HepG2 (cell line): ENCODE measurements around the gene DNMT3A. TPM values are rescaled to one million over a fixed set of nuclear protein-coding genes. Genes with fewer than 3 reads are reported as not detected.
A peak's percentile ranks its signal among the peaks of the same experiment; 100 is the strongest.

ENCODE experiments used
- HIC2 ChIP-seq: sonication (generic); formaldehyde crosslinking; IDR thresholded peaks from 2 replicates; pipeline ENCODE4 v1.9.0; 2022; ENCODE audit warnings: low read depth, missing genetic modification reagents
- HNF4G ChIP-seq, 2 experiments: sonication (generic) in 1 of 2; formaldehyde crosslinking in 1 of 2; IDR thresholded peaks; 2 replicates each; pipeline versions ENCODE4 v1.4.0 to v1.6.1; 2011 to 2020; ENCODE audit warnings: borderline replicate concordance in 2 of 2, low read depth in 2 of 2, mild to moderate bottlenecking in 2 of 2, low read length in 1 of 2, missing genetic modification reagents in 1 of 2, moderate library complexity in 1 of 2
- HOXA9 ChIP-seq: sonication (generic); formaldehyde crosslinking; IDR thresholded peaks from 2 replicates; pipeline ENCODE4 v1.8.1; 2022; ENCODE audit warnings: missing genetic modification reagents, mild to moderate bottlenecking, moderate library complexity, borderline replicate concordance
- IRX3 ChIP-seq: sonication (generic); formaldehyde crosslinking; IDR thresholded peaks from 2 replicates; pipeline ENCODE4 v1.8.1; 2023; ENCODE audit warnings: mild to moderate bottlenecking, low read depth, missing genetic modification reagents, borderline replicate concordance
- JUN ChIP-seq: sonication (generic); formaldehyde crosslinking; IDR thresholded peaks from 2 replicates; pipeline ENCODE4 v1.4.0; 2020; ENCODE audit warnings: mild to moderate bottlenecking, missing genetic modification reagents
- KDM2A ChIP-seq: sonication (generic); formaldehyde crosslinking; IDR thresholded peaks from 2 replicates; pipeline ENCODE4 v1.4.0; 2020; ENCODE audit warnings: low read depth, missing genetic modification reagents, borderline replicate concordance
- KDM4B ChIP-seq: sonication (generic); formaldehyde crosslinking; IDR thresholded peaks from 2 replicates; pipeline ENCODE4 v1.4.0; 2020; ENCODE audit warnings: missing genetic modification reagents
- MXD4 ChIP-seq: IDR thresholded peaks from 2 replicates; pipeline ENCODE4 v1.6.1; 2016; ENCODE audit warnings: mild to moderate bottlenecking, missing biosample characterization, missing genetic modification reagents
- PHF20 ChIP-seq: sonication (generic); formaldehyde crosslinking; IDR thresholded peaks from 2 replicates; pipeline ENCODE4 v1.5.0; 2020; ENCODE audit warnings: mild to moderate bottlenecking, missing genetic modification reagents
- RFXANK ChIP-seq: IDR thresholded peaks from 2 replicates; pipeline ENCODE4 v1.6.1; 2016
- TRIM24 ChIP-seq: sonication (generic); formaldehyde crosslinking; IDR thresholded peaks from 2 replicates; pipeline ENCODE4 v1.8.0; 2022; ENCODE audit warnings: mild to moderate bottlenecking, missing genetic modification reagents
- ZNF350 ChIP-seq: sonication (generic); formaldehyde crosslinking; IDR thresholded peaks from 2 replicates; pipeline ENCODE4 v1.4.0; 2020; ENCODE audit warnings: mild to moderate bottlenecking, low read depth, missing genetic modification reagents, borderline replicate concordance
- ZNF510 ChIP-seq: sonication (generic); formaldehyde crosslinking; IDR thresholded peaks from 2 replicates; pipeline ENCODE4 v1.4.0; 2020; ENCODE audit warnings: low read depth, mild to moderate bottlenecking, missing genetic modification reagents
- ZNF513 ChIP-seq: sonication (generic); formaldehyde crosslinking; conservative IDR thresholded peaks from 2 replicates; pipeline ENCODE4 v1.5.0; 2020; ENCODE audit warnings: missing genetic modification reagents
- ZNF564 ChIP-seq: sonication (generic); formaldehyde crosslinking; IDR thresholded peaks from 2 replicates; pipeline ENCODE4 v1.8.1; 2023; ENCODE audit warnings: mild to moderate bottlenecking, missing genetic modification reagents
- ZNF772 ChIP-seq: sonication (generic); formaldehyde crosslinking; IDR thresholded peaks from 2 replicates; pipeline ENCODE4 v1.5.0; 2020; ENCODE audit warnings: mild to moderate bottlenecking, missing genetic modification reagents
- ZSCAN12 ChIP-seq: sonication (generic); formaldehyde crosslinking; IDR thresholded peaks from 2 replicates; pipeline ENCODE4 v1.9.0; 2021; ENCODE audit warnings: mild to moderate bottlenecking, missing genetic modification reagents
- polyA plus RNA-seq, 8 experiments: library from polyadenylated mRNA; depleted of rRNA in 3 of 8; stranded (reverse) in 7 of 8; unstranded in 1 of 8; fragments of >200 nt; fragmentation: Illumina TruSeq in 4 of 8; extraction: Trizol in 4 of 8; gene quantifications; 2 replicates each; pipeline versions ENCODE4 v1.2.1 to v1.2.3, GENCODE V29; 2011 to 2016; ENCODE audit warnings: low read depth in 4 of 8, missing spikeins in 1 of 8, mixed read lengths in 1 of 8; ENCODE audit not compliant: insufficient read depth in 1 of 8
- total RNA-seq, 5 experiments: library from RNA; depleted of rRNA; stranded (reverse); fragments of >200 nt; fragmentation: Illumina TruSeq; extraction: Trizol; gene quantifications; 2 replicates each; pipeline ENCODE4 v1.2.3, GENCODE V29; 2016; ENCODE audit warnings: low read depth in 1 of 5
- TF ChIP-seq, protein P1 (sequence below): sonication (generic); formaldehyde crosslinking; IDR thresholded peaks from 2 replicates; pipeline ENCODE4 v1.4.0; 2020; ENCODE audit warnings: missing genetic modification reagents, borderline replicate concordance
- TF ChIP-seq, protein P2 (sequence below): sonication (generic); formaldehyde crosslinking; IDR thresholded peaks from 2 replicates; pipeline ENCODE4 v1.8.0; 2022; ENCODE audit warnings: mild to moderate bottlenecking, missing genetic modification reagents; ENCODE audit not compliant: insufficient replicate concordance

Gene DNMT3A
- total and polyA plus RNA-seq, 2 of the 13 experiments (the other 11 are each of a cell fraction or from before 2014, with no cell fraction given): 14.7 to 29.1 TPM

DNA sequence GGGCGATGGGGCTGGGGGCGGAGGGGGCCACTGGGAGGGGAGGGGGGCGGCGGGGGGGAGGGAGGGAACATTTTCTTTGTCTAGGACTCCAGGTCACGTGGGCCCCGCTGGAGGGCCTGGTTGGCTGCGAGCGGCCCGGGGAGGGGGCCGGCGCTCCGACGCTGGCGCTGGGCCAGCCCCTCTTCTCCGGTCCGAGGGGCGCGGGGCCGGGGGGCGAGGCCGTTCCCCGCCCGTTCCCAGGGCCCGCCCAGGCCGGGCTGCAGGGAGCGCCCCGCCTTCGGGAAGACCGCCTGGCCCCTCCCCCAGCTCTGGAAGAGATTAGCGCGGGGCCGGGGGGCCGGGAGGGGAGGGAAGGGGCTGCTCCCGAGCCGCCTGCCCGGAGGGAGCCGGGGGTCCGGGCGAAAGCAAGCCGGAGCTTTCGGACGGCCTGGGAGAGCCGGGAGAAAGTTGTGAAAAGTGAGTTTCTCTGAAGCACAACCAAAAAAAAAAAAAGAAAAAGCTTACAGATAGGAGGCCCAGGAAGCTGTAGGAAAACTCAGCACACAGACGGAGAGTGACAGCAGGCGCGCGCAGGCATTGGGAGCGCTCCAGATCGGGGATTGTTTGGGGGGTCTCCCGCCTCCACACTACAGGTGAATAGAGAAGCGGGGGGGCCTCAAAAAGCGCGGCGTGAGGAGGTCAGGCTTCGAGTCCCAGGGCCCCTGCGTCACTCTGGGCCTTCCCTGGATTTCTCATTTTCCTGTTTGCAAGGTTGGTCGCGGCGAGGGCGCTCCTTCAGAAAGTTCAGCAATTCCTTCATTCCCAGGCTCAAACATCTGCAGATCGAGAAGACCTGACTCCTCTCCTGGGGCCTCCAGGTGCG is 89.2 kb downstream of the DNMT3A start (continued):
- TF ChIP-seq, protein P1, sequence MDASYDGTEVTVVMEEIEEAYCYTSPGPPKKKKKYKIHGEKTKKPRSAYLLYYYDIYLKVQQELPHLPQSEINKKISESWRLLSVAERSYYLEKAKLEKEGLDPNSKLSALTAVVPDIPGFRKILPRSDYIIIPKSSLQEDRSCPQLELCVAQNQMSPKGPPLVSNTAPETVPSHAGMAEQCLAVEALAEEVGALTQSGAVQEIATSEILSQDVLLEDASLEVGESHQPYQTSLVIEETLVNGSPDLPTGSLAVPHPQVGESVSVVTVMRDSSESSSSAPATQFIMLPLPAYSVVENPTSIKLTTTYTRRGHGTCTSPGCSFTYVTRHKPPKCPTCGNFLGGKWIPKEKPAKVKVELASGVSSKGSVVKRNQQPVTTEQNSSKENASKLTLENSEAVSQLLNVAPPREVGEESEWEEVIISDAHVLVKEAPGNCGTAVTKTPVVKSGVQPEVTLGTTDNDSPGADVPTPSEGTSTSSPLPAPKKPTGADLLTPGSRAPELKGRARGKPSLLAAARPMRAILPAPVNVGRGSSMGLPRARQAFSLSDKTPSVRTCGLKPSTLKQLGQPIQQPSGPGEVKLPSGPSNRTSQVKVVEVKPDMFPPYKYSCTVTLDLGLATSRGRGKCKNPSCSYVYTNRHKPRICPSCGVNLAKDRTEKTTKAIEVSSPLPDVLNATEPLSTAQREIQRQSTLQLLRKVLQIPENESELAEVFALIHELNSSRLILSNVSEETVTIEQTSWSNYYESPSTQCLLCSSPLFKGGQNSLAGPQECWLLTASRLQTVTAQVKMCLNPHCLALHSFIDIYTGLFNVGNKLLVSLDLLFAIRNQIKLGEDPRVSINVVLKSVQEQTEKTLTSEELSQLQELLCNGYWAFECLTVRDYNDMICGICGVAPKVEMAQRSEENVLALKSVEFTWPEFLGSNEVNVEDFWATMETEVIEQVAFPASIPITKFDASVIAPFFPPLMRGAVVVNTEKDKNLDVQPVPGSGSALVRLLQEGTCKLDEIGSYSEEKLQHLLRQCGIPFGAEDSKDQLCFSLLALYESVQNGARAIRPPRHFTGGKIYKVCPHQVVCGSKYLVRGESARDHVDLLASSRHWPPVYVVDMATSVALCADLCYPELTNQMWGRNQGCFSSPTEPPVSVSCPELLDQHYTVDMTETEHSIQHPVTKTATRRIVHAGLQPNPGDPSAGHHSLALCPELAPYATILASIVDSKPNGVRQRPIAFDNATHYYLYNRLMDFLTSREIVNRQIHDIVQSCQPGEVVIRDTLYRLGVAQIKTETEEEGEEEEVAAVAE (CRISPR knock-in tag): no peak
- TF ChIP-seq MXD4 (no peak), HOXA9 (no peak), TRIM24 (CRISPR knock-in tag) (no peak), KDM2A (CRISPR knock-in tag) (0 out of 2 replicates have a peak, but pooled peaks have one; percentile 5), RFXANK (no peak), IRX3 (no peak; the same call in 1 of the 2 replicates), ZNF772 (CRISPR knock-in tag) (no peak), ZNF350 (no peak), HNF4G (IDR thresholded peaks at IDR 0.05; ENCODE audit: borderline replicate concordance, low read depth, low read length) (peak; percentile 19; the same call in 1 of the 2 replicates), HNF4G (CRISPR knock-in tag; IDR thresholded peaks at IDR 0.05; ENCODE audit: borderline replicate concordance, low read depth) (no peak), HIC2 (CRISPR knock-in tag) (no peak), ZSCAN12 (CRISPR knock-in tag) (0 out of 2 replicates have a peak, but pooled peaks have one; percentile 21), KDM4B (CRISPR knock-in tag) (no peak), ZNF564 (CRISPR knock-in tag) (no peak), ZNF513 (no peak), ZNF510 (CRISPR knock-in tag) (no peak), PHF20 (no peak), JUN (CRISPR knock-in tag) (no peak)
- TF ChIP-seq, protein P2, sequence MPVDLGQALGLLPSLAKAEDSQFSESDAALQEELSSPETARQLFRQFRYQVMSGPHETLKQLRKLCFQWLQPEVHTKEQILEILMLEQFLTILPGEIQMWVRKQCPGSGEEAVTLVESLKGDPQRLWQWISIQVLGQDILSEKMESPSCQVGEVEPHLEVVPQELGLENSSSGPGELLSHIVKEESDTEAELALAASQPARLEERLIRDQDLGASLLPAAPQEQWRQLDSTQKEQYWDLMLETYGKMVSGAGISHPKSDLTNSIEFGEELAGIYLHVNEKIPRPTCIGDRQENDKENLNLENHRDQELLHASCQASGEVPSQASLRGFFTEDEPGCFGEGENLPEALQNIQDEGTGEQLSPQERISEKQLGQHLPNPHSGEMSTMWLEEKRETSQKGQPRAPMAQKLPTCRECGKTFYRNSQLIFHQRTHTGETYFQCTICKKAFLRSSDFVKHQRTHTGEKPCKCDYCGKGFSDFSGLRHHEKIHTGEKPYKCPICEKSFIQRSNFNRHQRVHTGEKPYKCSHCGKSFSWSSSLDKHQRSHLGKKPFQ: no peak
